ENCODE measurements around the gene ZNF782. TPM values are rescaled to one million over a fixed set of nuclear protein-coding genes. Genes with fewer than 3 reads are reported as not detected.
"Not testable (repeated sequence)": the region's sequence is repeated elsewhere in the genome, so short reads cannot be mapped to it uniquely, and the experiment has no call there.

The ZNF782 gene
- total and polyA plus RNA-seq, 4 donors: 0.95 to 16.4 (median 3.1) TPM

DNA sequence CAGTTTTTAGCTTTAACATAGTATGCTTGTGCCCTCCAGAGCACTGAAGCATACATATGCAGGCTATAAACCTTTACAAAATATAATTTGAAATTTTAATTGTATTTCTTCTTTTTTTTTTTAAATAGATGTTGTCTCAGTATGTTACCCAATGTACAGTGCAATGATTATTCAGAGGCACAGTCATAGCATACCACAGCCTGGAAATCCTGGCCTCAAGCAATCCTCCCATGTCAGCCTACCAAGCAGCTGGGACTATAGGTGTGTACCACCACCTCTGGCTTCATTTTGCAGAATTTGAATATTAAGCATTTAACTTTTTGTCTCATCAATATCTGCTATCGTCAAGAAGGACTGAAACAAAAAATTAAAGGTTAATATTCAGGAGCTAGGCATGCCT lies 16.9 kb upstream of the ZNF782 start:
- no peaks in the 10 kb centered on the region for H3K36me3 ChIP-seq (ENCODE audit: control insufficient read depth in 4 of 4, insufficient read depth in 4 of 4, low read length in 4 of 4)
- H3K27ac ChIP-seq (ENCODE audit: low read depth in 1 of 2, low read length in 1 of 2): no peak overlapping the region
- no peak overlapping the region for H3K9ac ChIP-seq (ENCODE audit: insufficient read depth in 1 of 2, low read length in 2 of 2)
- DNase-seq (no peak), ATAC-seq (ENCODE audit: insufficient read depth, low FRiP score) (no peak)
- H3K4me3 ChIP-seq: no peak overlapping the region
- TF ChIP-seq CTCF (IDR thresholded peaks at IDR 0.05; ENCODE audit: control extremely low read depth, extremely low read depth): no peak
- peaks cover 0 to 11% (median 7%) of the 10 kb centered on the region in 3 donors for H3K27me3 ChIP-seq (ENCODE audit: control insufficient read depth in 3 of 3, insufficient read depth in 3 of 3, low read length in 2 of 3)
- 91 to 97% methylated on average over 1 of the region's 1 CpG for WGBS, 2 donors
- peaks cover 0 to 10% (median 4%) of the 10 kb centered on the region in 5 donors for H3K4me1 ChIP-seq (ENCODE audit: control insufficient read depth in 5 of 5, insufficient read depth in 5 of 5, low read length in 5 of 5)
- H3K9me3 ChIP-seq (ENCODE audit: control insufficient read depth in 4 of 4, insufficient read depth in 3 of 4, low read length in 3 of 4): peaks cover 0 to 4% (median 0%) of the 10 kb centered on the region in 4 donors

- ATAC-seq (ENCODE audit: insufficient read depth, low FRiP score) (no peak), DNase-seq (no peak)
- no peak overlapping the region for H3K9ac ChIP-seq (ENCODE audit: insufficient read depth in 1 of 2, low read length in 2 of 2)
- no peak for TF ChIP-seq CTCF (IDR thresholded peaks at IDR 0.05; ENCODE audit: control extremely low read depth, extremely low read depth)
- H3K4me3 ChIP-seq: no peak overlapping the region
- peaks cover 0 to 3% (median 0%) of the 10 kb centered on the region in 3 donors for H3K27me3 ChIP-seq (ENCODE audit: control insufficient read depth in 3 of 3, insufficient read depth in 3 of 3, low read length in 2 of 3)
- no peaks in the 10 kb centered on the region for H3K36me3 ChIP-seq (ENCODE audit: control insufficient read depth in 4 of 4, insufficient read depth in 4 of 4, low read length in 4 of 4)
- 75 to 86% methylated on average over 5 of the region's 5 CpGs for WGBS, 2 donors
- H3K9me3 ChIP-seq (ENCODE audit: control insufficient read depth in 4 of 4, insufficient read depth in 3 of 4, low read length in 3 of 4): peaks cover 0 to 2% (median 0%) of the 10 kb centered on the region in 4 donors
- H3K4me1 ChIP-seq (ENCODE audit: control insufficient read depth in 5 of 5, insufficient read depth in 5 of 5, low read length in 5 of 5): no peaks in the 10 kb centered on the region
- no peak overlapping the region for H3K27ac ChIP-seq (ENCODE audit: low read depth in 1 of 2, low read length in 1 of 2)
These were observed 14.4 kb upstream of the ZNF782 start for GRCh38 chr9:96868709-96869108.

GRCh38 chr9:96867079-96867804 lies 12.9 kb upstream of the ZNF782 start:
- ATAC-seq (ENCODE audit: insufficient read depth, low FRiP score) (no peak), DNase-seq (no peak)
- H3K27ac ChIP-seq (ENCODE audit: low read depth in 1 of 2, low read length in 1 of 2): no peak overlapping the region
- no peak overlapping the region for H3K9ac ChIP-seq (ENCODE audit: insufficient read depth in 1 of 2, low read length in 2 of 2)
- H3K9me3 ChIP-seq (ENCODE audit: control insufficient read depth in 4 of 4, insufficient read depth in 3 of 4, low read length in 3 of 4): peaks cover 0 to 2% (median 0%) of the 10 kb centered on the region in 4 donors
- H3K4me3 ChIP-seq: no peak overlapping the region
- H3K4me1 ChIP-seq (ENCODE audit: control insufficient read depth in 5 of 5, insufficient read depth in 5 of 5, low read length in 5 of 5): no peaks in the 10 kb centered on the region
- no peak for TF ChIP-seq CTCF (IDR thresholded peaks at IDR 0.05; ENCODE audit: control extremely low read depth, extremely low read depth)
- H3K27me3 ChIP-seq (ENCODE audit: control insufficient read depth in 3 of 3, insufficient read depth in 3 of 3, low read length in 2 of 3): no peaks in the 10 kb centered on the region
- H3K36me3 ChIP-seq (ENCODE audit: control insufficient read depth in 4 of 4, insufficient read depth in 4 of 4, low read length in 4 of 4): no peaks in the 10 kb centered on the region
- 79 to 85% methylated on average over 7 of the region's 7 CpGs for WGBS, 2 donors

GRCh38 chr9:96865240-96865639 lies 10.9 kb upstream of the ZNF782 start:
- not testable (repeated sequence) for H3K36me3 ChIP-seq (ENCODE audit: control insufficient read depth in 4 of 4, insufficient read depth in 4 of 4, low read length in 4 of 4); H3K27me3 ChIP-seq (ENCODE audit: control insufficient read depth in 3 of 3, insufficient read depth in 3 of 3, low read length in 2 of 3); H3K4me3 ChIP-seq; ATAC-seq (ENCODE audit: insufficient read depth, low FRiP score); H3K4me1 ChIP-seq (ENCODE audit: control insufficient read depth in 5 of 5, insufficient read depth in 5 of 5, low read length in 5 of 5); H3K9me3 ChIP-seq (ENCODE audit: control insufficient read depth in 4 of 4, insufficient read depth in 3 of 4, low read length in 3 of 4); H3K9ac ChIP-seq (ENCODE audit: insufficient read depth in 1 of 2, low read length in 2 of 2); DNase-seq; H3K27ac ChIP-seq (ENCODE audit: low read depth in 1 of 2, low read length in 1 of 2)
- WGBS, 2 donors: 84 to 86% methylated on average over 2 of the region's 2 CpGs

All from lung (tissue), 12 donors.